HG02884 (cell line): Measurements from ENCODE around the gene CDH2.

Source experiments
- ATAC-seq: cut with Tn5 transposase; IDR thresholded peaks from one replicate; pipeline ENCODE4 v1.9.1; 2021; ENCODE audit warnings: mild to moderate bottlenecking, moderate library complexity; ENCODE audit not compliant: unreplicated experiment

CDH2 gene

DNA sequence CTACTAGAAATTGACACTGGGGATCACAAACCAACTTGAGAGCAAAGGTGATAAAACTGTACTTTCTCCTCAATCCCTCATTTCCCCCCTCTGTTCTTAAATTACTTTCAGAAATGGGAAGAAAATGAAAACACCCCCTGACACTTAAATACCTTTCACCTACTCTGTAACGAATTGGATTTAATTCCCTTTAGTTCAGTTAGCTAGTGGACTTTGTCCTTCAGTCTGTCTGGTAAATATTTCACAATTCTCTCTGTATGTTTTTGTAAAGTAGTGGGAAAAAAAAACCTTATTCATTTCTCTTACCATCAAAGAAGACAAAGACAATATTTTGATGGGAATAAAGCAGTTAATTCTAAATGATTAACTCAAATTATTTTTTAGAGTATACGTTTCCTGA is 85.7 kb downstream of the CDH2 start:
- no peak for ATAC-seq

DNA sequence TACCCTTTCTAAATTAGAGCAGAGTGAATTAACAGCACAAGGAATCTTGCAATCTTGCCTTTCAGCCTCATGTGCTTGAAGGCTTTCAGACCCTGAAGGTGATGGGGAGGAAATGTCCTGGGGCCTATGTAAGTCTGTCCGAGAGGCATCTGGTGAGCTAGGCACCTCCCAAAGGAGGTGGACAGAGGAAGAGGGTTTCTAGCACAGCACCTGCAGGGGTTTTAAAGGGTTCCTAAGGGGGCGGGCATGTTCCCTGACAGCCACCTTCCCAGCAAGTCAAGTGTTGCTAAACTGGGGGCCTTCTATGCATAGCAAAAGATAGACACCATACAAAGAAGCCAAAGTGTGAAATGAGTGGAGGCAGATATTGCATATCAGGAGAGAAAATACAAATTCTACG is 88.5 kb downstream of the CDH2 start:
- no peak for ATAC-seq

DNA sequence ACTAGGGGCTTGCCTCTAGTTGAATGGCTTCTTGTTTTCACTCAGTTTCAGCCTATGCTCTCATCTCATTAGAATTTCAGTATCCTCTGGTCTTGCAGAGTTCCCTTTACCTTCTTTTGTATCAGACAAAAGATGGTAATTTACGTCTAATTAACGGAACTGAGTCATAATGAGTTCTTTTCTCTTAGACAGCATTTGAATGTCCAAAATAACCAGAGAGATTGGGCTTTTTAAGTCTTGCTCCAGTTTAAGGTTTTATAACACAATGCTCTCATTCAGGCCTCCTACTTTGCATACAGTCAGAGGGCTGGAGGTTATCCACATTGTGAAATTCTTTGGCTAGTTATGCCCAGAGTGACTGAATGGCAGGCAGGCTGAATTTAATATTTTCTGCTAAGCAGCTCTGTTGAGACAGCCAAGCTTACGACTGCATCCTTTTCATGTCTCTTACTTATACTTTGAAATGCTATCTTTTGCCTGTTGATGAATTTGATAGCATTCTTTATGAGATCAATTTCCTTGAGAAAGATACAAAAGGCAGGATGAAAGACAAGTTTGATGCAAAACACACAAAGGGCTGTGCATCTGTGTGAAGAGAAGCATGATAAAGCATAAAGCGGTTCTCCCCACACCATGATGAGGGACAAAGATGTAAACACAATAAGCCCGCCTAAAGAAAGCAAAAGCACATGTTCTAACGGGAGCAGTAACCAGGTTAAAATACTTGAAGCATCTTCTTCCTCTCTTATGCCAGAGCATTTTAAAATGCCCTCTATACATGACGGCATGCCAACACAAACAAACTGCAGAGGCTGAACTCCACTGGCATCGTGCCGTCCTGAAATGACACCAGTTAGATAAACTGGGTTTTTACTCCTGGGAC is 90.0 kb downstream of the CDH2 start:
- ATAC-seq, result no peak

DNA sequence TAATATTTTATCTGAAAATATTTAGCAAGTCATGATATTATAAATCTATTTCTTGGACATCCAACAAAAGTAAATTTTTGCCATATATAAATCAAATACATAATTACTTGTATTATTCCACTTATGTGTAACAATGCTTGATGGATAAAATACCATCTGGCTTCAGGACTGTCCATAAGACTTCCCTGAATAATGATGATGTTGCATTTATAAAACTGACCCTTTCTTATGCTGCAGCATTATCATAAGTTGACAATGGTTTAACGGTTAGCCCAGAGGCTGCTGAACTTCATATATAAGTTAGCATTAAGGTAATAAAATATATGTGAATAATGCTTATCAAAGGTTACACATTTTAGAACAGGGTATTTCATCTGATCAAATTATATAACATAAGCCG is 95.4 kb downstream of the CDH2 start:
- no peak for ATAC-seq

DNA sequence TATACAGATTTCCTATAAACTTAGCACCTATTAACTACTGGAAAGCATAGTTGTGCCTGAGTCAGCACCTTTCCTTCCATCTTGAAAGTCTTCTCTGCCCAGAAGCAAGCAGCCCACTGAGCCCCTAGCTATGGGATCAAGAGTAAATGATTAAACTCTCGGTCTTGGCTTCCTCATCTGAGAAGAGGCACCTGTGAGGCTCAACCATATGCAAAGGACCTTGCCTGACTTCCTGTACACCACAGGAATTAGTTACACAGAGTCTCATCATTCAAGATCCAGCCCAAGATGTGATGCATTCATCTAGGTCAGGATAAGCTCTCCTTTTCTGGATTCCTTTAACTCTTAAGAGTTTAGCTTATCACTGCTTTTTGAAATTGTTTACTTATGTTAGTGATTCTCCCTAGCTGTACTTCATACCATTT is 96.0 kb downstream of the CDH2 start:
- ATAC-seq, result no peak

DNA sequence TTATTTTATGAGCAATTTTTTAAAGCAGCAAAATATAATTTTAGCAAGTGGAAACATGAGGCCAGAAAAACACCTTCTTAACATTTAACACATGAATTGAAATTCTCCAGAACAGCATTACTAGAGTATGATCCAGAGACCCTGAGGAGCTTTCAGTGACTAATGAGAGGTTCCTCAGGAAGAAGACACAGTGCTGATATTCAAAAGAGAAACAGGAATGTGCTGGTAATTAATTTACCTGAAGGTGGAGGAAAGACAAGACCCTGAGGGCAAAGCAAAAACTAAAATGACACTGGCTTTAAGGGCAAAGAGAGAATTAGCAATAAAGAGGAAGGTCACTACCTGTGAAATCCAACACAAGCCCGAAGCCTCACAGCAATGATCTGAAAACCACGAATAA is 97.0 kb downstream of the CDH2 start:
- no peak for ATAC-seq

DNA sequence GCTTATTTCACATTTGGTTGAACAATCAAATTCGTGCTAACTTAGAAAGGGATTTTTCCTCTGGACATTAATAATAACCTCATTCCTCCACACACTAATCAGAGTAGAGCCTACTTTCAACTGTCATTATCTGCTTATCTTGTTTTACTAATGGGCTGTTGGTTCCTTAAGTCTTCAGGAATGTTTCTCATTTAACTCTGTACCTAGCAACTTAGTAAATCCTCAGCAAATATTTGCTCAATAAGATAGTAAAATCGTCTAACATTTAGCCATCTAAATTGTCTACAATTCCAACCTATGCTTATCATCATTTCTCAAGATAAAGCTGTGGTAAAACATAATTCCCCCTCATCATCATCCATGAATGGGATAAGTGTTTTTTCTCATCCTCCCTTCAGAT is 98.1 kb downstream of the CDH2 start:
- ATAC-seq, result no peak

DNA sequence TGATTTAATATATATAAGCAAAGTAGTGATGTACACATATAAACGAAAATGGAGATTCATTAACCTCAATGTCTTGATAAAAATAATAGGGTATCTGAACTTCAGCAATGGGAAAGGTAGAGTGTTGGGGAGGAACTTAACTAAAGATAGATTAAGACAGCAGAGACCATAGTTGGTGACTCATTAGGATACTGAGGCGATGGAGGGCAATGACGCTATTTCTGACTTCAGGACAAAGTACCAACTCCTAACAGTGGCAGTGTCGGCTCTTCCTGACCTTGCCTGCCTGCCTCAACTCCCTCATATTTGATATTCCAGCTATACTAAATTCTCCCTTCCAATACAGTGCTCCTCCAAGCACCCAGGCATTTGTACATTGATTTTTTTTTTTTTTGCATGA is 98.6 kb downstream of the CDH2 start:
- no peak for ATAC-seq

DNA sequence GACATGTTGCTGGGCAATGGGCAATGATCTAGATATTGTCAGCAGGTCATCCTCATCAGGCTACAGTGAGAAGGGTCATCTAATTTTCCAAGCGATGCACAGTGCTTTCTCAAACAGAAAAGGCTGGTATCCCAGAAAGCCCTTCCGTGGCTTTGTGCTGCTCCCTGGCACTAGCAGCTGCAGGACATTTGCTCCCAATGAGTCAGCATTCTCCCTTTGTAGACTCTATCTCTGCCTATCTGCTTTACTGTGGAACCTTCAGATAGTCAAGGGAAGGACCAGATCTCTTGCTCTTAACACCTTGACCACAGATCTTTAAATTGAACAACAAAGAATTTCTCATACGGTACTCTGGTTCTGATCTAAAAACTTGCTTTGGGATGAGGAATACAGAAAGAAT is 101.4 kb downstream of the CDH2 start:
- no peak for ATAC-seq

DNA sequence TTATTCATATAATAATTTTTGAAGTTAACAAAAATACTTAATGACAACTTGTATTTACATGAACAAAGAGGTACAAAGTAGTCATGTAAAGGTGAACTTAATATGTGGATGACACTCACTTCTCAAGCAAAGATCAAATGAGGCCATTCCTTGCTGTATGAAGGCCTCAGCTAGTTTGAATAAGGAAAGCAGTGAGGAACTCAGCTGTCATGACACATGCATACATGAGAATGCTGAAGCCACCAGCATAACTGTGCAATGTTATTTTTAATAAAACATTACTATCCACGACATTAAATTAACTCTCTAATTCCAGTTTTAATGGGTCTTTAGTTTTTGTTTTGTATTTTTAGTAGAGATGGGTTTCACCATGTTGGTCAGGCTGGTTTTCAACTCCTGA is 102.9 kb downstream of the CDH2 start:
- ATAC-seq, result no peak

DNA sequence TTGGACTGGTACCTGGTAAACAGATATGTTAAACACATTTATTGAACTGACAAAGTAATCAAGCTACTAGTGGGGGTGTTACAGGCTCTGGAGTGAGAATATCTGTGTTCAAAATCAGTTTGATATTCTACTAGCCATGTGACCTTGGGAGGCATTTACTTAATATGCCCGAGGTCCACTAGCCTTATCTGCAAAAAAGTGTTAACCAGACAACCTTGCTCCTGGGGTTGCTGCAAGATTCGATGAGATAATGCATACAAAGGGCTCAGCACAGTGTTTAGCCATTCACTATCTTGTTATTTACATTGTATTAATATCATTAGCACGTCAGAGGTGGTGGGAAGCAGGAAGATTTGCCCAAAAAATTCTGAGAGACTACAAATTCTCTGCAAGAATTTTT is 103.3 kb downstream of the CDH2 start:
- no peak for ATAC-seq

DNA sequence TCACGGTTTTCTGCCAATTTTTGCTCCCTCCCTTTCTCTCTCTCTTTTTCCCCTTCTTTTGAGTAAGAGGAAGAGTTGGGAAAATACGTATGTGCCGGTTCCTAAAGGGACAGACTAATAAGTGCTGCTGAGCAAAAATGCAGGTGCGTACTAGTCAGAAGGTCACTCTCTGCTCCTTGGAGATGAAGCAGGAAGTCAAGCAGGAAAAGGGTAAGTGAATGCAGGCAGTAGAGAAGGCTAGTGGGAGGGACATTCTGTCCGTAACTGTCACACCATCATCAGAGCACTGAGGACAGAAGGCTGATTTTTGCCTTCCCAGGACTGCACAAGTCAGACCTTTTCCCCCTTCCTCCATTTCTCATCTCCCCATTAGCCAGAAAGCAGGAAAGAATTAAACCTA is 105.7 kb downstream of the CDH2 start:
- no peak for ATAC-seq

DNA sequence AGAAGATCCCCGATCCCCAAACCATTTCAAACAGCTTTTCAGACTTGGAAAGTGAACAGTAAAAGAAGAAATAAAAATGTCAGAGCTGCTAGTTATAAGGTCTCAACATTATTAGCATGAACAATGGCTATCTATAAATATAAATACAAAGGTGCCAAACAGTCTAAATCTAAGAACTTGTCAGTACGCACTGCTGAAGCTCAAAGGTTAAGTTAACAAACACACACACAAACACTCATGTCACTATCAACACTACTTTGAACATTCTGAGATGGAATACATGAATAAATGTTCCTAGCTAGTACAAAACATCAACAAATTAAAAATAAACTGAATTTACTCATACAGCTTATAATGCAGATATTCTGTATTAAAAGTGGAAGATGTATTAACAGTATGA is 108.7 kb downstream of the CDH2 start:
- no peak for ATAC-seq

DNA sequence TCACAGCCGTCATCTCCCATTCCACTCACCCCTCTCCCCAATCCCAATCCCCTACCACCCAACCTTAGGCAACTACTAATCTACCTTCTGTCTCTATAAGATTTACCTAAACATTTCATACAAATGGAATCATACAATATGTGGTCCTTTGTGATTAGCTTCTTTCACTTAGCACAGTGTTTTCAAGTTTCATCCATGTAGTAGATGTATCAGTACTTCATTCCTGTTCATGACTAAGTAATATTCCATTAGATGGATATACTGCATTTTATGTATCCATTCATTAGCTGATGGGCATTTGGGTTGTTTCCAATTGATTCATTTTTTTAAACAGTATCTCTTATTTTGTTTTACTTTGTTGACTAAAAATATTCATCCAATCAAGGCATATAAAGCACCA is 109.6 kb downstream of the CDH2 start:
- no peak for ATAC-seq

DNA sequence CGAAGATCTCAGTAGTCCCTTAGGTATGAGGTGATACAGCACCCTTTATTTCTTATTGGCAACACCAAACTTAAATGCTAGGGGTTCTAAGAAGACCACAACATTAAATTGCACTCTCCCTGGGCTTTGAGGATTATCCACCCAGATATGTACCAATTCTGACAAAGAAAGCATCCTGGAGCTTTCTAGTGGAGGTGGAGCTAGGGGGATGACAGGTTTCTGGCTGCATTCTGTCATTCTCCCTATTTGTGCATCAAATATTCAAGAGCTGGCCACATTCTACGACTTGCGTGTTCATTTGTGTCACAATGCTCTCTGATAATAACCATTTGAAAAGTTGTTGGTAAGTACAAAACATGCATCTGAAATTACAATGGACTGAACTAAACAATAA is 111.1 kb downstream of the CDH2 start:
- ATAC-seq, result no peak

DNA sequence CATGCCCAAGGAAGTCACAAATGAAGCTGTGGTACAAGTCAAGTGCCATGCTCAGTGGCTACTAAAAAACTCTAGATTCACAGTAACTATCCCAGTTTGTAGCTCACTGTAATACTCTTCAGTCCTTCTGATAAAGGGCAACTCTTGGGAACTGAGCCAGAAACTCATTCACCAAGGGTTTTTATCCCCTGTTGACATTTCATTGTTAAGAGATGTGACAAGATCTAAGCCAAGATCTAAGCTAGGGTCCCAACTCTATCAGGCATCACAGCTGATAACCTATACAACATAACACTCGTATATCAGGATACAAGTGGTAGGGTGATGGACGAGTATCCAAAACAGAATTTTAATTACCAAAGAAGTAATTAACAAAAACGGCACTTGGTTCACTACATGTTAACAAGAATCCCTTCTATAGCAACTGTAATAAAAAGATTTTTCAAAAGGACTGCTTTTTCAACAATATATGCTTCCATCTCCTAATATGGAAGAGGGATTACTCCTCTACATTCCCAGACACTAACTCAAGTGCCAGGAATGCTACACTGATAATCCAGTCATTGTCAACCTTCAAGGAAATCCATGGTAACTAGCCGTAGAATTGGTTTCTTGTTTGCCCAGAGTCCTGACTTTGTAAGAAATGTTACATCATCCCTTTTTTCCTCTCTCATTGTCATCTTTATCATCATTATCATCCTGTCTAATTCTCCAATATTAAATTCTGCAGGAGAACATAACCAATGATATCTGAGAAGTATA is 111.7 kb downstream of the CDH2 start:
- no peak for ATAC-seq

DNA sequence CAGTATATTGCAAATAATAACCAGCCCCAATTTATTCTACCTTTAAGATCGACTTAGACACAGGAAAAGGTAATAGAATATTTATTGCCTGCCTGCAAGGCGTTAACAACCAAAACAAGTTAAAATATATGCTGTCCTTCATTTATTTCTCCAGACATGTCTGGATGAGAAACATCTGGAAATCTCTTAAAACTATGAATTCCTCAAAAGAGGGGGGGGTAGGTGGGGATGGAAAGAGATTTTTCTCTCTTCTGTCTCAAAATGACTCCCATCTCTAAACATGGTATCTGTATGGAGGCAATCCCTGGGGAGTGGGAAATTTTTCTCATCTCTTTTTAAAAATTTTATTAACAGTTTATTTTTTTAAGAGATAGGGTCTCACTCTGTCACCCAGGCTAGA is 113.0 kb downstream of the CDH2 start:
- ATAC-seq, result no peak

DNA sequence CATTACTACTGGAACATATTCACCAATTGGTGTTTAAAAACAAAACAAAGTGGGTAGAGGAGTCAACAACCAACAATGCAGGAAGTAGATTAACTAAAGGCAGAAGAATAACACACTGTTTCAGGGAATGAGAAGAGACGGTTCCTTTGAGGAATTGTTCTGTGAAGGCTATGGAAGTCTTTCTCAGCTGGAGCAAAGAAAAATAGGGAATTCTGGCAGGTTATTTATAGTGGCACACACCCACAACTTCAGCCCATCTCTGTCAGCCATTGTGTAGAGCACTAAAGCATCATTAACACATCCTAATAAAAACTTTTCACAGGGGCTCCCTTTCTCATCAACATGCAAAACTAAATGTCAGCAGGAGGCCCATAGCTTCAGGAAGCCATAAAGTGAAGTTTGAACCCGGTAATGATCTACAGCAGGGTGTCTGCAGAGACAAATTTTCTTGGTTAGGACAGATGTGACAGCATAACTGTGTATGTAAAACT is 113.6 kb downstream of the CDH2 start:
- no peak for ATAC-seq

DNA sequence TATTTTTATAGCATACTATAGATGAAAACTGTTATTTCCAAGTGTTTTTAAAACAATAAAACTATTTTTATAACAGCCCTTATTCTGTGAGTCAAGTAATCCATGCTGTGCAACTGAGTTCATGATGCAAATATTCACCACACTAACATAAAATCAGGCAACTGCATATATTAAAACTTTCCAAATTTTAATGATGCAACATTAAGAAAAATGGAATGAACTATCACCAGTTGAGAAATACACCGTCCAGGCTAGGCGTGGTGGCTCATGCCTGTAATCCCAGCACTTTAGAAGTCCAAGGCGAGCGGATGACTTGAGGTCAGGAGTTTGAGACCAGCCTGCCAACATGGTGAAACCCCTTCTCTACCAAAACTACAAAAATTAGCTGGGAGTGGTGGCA is 114.5 kb downstream of the CDH2 start:
- no peak for ATAC-seq

DNA sequence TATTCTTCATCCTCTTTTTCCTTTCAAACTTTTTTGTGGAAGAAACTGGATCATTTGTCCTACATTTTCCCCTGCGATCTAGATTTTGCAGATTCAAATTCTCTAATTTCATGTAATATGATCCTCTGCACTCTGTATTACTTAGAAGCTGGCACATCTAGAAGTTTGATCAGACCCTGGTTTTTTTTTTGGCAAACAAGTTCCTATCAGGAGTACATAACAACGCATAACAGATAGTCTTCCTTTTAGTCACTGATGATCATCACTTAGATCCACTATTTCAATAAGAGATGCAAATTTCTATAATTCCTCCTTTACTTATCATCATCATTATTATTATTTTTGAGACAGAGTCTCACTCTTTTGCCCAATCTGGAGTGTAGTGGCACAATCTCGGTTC is 117.1 kb downstream of the CDH2 start:
- no peak for ATAC-seq

DNA sequence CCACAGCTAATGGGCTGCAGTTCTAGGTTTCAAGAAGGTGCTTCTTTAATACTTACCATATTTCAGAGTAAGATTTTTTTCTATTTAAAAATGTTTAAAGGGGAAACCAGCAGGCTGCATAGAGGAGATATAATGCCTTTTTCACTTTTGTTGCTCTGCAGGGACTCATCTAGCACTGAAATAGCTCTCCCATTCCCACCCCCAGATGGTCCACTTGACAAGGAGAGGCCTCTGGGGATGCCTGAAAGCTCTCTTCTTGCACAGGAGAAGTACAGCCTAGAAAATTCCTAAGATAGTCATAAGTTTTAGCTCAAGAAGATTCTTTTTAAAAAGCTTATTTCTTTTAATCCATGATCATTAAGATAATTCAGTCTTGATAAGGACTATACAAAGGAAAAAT is 126.4 kb downstream of the CDH2 start:
- ATAC-seq, result no peak

DNA sequence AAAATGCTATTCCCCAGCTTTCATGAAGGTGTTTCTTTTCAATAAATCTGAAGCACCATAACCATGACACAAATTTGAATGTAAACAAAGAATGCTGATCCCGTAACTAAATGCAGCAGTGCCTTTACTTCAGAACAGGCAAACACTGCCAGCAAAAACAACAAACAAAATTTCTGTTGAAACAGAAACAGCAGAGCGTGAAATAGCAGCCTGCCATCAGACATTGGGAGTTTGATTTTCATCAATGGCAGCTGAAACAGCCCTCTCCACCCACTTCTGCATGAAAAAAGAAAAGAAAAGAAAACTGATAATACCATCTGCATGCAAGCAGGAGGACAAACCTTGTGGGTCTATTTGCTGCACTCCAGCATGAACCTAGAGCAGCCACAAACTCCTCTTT is 128.3 kb downstream of the CDH2 start:
- no peak for ATAC-seq
